Endodermal cell (in vitro differentiated cells): ENCODE results near the gene DNAH9. TPM values are rescaled to one million over a fixed set of nuclear protein-coding genes. Genes with fewer than 3 reads are reported as not detected.

Source experiments
- DNase-seq: peaks from one replicate; pipeline ENCODE4 v3.0.0-alpha.2; 2017
- H3K27ac ChIP-seq: 2 replicates; pipeline ENCODE4 v1.5.1; 2013; ENCODE audit warnings: mild to moderate bottlenecking, low read depth, low read length, moderate library complexity
- H3K27me3 ChIP-seq: 2 replicates; pipeline ENCODE4 v1.6.1; 2013; ENCODE audit warnings: mild to moderate bottlenecking, low read length, moderate library complexity; ENCODE audit not compliant: insufficient read depth, control insufficient read depth, poor library complexity, severe bottlenecking
- H3K36me3 ChIP-seq: 2 replicates; pipeline ENCODE4 v1.7.0; 2013; ENCODE audit warnings: mild to moderate bottlenecking, low read length, moderate library complexity; ENCODE audit not compliant: control insufficient read depth, insufficient read depth
- H3K4me1 ChIP-seq: one replicate; pipeline ENCODE4 v1.7.0; 2013; ENCODE audit warnings: low read length; ENCODE audit not compliant: control insufficient read depth, insufficient read depth
- H3K4me3 ChIP-seq: 2 replicates; pipeline ENCODE4 v1.5.1; 2013; ENCODE audit warnings: mild to moderate bottlenecking, low read length, moderate library complexity
- H3K9ac ChIP-seq: 2 replicates; pipeline ENCODE4 v1.6.1; 2013; ENCODE audit warnings: mild to moderate bottlenecking, low read length, moderate library complexity; ENCODE audit not compliant: poor library complexity, severe bottlenecking; ENCODE audit errors: extremely low read depth
- H3K9me3 ChIP-seq: 2 replicates; pipeline ENCODE4 v1.6.1; 2013; ENCODE audit warnings: mild to moderate bottlenecking, low read length, moderate library complexity; ENCODE audit not compliant: control insufficient read depth
- H3K27ac Mint-ChIP-seq: 2 replicates; pipeline ENCODE4 v1.8.0; 2020; ENCODE audit warnings: mixed read lengths
- H3K27me3 Mint-ChIP-seq: 2 replicates; pipeline ENCODE4 v1.8.0; 2021; ENCODE audit warnings: mild to moderate bottlenecking, mixed read lengths; ENCODE audit not compliant: insufficient read depth
- H3K36me3 Mint-ChIP-seq: 2 replicates; pipeline ENCODE4 v1.8.0; 2020; ENCODE audit warnings: low read depth, mixed read lengths
- H3K4me1 Mint-ChIP-seq: 2 replicates; pipeline ENCODE4 v1.8.0; 2020; ENCODE audit warnings: mixed read lengths
- H3K4me3 Mint-ChIP-seq: 2 replicates; pipeline ENCODE4 v1.8.0; 2020; ENCODE audit warnings: mild to moderate bottlenecking, moderate library complexity, mixed read lengths
- H3K9me3 Mint-ChIP-seq: 2 replicates; pipeline ENCODE4 v1.8.0; 2020; ENCODE audit warnings: mild to moderate bottlenecking, mixed read lengths
- WGBS, 2 experiments: methylation state at CpG; one replicate each; pipeline versions ENCODE4 v1.1.5 to v1.1.7; 2013; ENCODE audit warnings: missing lambda C conversion rate in 2 of 2, mixed read lengths in 1 of 2; ENCODE audit not compliant: insufficient coverage in 1 of 2, insufficient read length in 1 of 2; 5-methylcytosine and 5-hydroxymethylcytosine counted together
- total RNA-seq, 2 donors: library from RNA; stranded (reverse); fragmentation: NEBNext Ultra II Directional in 1 of 2; extraction: Animal tissue kit (Norgen Biotek cat#: 25700) in 1 of 2; gene quantifications; 2 replicates in 1 of 2; 3 replicates in 1 of 2; pipeline ENCODE4 v1.2.1, GENCODE V29; 2021
- TF ChIP-seq, protein P1 (sequence below): fragments of 200-600 bp; sonication (generic); conservative IDR thresholded peaks from 2 replicates; pipeline ENCODE4 v1.5.0; 2021; ENCODE audit warnings: antibody characterized with exemption, mild to moderate bottlenecking

DNAH9 gene
- total RNA-seq, 2 donors from 2014 or later: 0.64 to 1.2 TPM

DNA sequence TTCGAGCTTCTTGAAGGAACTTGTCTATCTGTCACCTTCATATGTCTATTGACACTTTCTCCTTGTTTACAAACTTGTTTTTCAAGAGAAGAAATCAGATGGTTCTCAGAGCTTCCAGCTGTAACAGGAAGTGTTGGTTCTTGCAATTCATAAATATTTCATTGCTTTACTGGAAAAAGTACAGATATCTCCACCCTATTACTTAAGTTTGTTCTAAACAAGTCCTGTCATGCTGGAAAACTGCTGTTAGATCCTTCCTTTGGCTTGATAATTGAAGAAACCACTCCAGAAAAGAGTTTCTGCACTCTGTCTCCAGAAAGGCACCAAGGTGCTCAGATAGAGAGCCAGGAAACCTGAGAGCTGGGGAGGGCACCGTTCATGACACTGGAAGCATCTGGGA is 181.6 kb downstream of the DNAH9 start:
- no peaks in the 10 kb centered on the region for H3K36me3 Mint-ChIP-seq
- H3K4me1 Mint-ChIP-seq: no peaks in the 10 kb centered on the region
- Histone ChIP-seq H3K4me1 (no peaks in the 10 kb centered on the region), H3K4me3 (no peak overlapping the region), H3K27ac (no peak overlapping the region), H3K36me3 (no peaks in the 10 kb centered on the region), H3K27me3 (no peaks in the 10 kb centered on the region), H3K9ac (no peak overlapping the region), H3K9me3 (no peaks in the 10 kb centered on the region)
- no peaks in the 10 kb centered on the region for H3K9me3 Mint-ChIP-seq
- H3K27ac Mint-ChIP-seq: no peak overlapping the region
- TF ChIP-seq, protein P1, sequence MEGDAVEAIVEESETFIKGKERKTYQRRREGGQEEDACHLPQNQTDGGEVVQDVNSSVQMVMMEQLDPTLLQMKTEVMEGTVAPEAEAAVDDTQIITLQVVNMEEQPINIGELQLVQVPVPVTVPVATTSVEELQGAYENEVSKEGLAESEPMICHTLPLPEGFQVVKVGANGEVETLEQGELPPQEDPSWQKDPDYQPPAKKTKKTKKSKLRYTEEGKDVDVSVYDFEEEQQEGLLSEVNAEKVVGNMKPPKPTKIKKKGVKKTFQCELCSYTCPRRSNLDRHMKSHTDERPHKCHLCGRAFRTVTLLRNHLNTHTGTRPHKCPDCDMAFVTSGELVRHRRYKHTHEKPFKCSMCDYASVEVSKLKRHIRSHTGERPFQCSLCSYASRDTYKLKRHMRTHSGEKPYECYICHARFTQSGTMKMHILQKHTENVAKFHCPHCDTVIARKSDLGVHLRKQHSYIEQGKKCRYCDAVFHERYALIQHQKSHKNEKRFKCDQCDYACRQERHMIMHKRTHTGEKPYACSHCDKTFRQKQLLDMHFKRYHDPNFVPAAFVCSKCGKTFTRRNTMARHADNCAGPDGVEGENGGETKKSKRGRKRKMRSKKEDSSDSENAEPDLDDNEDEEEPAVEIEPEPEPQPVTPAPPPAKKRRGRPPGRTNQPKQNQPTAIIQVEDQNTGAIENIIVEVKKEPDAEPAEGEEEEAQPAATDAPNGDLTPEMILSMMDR: no peak
- no peak overlapping the region for H3K4me3 Mint-ChIP-seq
- DNase-seq: no peak
- 79 to 93% methylated on average over 2 of the region's 2 CpGs for WGBS, 2 experiments
- peaks cover 2% of the 10 kb centered on the region for H3K27me3 Mint-ChIP-seq

DNA sequence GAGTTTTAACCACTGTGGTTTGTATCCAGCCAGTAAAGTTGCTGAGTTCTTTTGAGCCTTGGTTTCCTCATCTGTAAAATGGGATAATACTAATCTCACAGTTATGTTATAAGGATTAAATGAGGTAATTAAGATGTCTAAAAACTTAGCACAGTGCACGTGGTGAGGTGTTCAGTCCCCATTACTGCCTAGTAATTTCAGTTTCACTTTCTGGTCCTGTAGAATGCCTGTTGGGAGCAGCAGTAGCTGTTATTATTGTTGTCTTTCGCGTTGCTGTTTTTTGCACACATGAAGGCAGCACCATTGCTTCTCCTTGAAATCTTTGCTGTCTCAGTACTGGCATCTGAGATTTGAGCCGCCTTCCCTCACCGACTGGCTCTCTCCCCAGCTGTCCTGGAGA is 182.4 kb downstream of the DNAH9 start:
- Histone ChIP-seq H3K9me3 (no peaks in the 10 kb centered on the region), H3K4me3 (no peak overlapping the region), H3K27me3 (no peaks in the 10 kb centered on the region), H3K36me3 (no peaks in the 10 kb centered on the region), H3K27ac (no peak overlapping the region), H3K9ac (no peak overlapping the region), H3K4me1 (no peaks in the 10 kb centered on the region)
- peaks cover 2% of the 10 kb centered on the region for H3K27me3 Mint-ChIP-seq
- H3K27ac Mint-ChIP-seq: no peak overlapping the region
- 88 to 95% methylated on average over 4 to 5 of the region's 5 CpGs for WGBS, 2 experiments
- no peaks in the 10 kb centered on the region for H3K36me3 Mint-ChIP-seq
- no peaks in the 10 kb centered on the region for H3K4me1 Mint-ChIP-seq
- H3K9me3 Mint-ChIP-seq: no peaks in the 10 kb centered on the region
- TF ChIP-seq, protein P1: no peak
- H3K4me3 Mint-ChIP-seq: no peak overlapping the region
- no peak for DNase-seq

DNA sequence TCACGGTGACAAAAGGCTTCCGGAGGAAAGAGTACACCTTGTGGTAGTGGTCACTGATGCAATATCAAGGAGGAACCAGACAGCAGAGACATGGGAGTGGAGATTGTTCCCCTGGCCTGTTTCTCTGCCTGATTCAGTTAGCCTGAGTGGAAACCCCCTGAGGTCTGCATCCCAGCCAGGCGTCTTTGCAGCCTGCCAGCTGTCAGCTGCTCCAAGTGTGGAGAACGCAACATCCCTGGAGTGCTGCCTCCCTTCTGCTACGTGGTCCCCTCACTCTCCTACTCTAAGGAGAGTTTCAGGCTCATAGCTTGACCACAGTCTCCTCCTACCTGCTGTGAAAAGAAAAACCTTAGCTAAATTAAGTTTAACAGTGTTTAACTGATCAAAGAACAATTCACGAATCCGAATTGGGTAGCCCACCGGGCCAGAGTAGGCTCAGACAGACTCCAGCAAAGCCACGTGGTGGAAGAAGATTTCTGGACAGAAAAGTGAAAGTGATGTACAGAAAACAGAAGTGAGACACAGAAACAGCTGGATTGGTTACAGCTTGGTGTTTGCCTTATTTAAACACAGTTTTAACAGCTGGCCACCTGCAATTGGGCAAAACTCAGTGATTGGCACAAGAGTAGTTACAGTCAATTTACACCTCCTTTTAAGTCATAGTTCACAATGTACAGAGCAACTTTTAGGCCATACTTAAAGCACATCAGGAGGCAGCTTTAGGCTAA is 188.6 kb downstream of the DNAH9 start:
- Mint-ChIP-seq H3K36me3 (peaks cover 2% of the 10 kb centered on the region), H3K4me1 (no peaks in the 10 kb centered on the region), H3K27me3 (peaks cover 2% of the 10 kb centered on the region), H3K9me3 (peaks cover 12% of the 10 kb centered on the region), H3K4me3 (no peak overlapping the region), H3K27ac (no peak overlapping the region)
- Histone ChIP-seq H3K4me3 (no peak overlapping the region), H3K9me3 (no peaks in the 10 kb centered on the region), H3K27me3 (no peaks in the 10 kb centered on the region), H3K27ac (no peak overlapping the region), H3K9ac (no peak overlapping the region), H3K36me3 (no peaks in the 10 kb centered on the region), H3K4me1 (no peaks in the 10 kb centered on the region)
- WGBS, 2 experiments: 82 to 89% methylated on average over 5 to 9 of the region's 9 CpGs
- DNase-seq: peak; percentile 25
- TF ChIP-seq, protein P1: no peak
